ENCODE measurements around the gene VTI1A.

- no peak for TF ChIP-seq NR2F6 (CRISPR knock-in tag; IDR thresholded peaks at IDR 0.05)
- TF ChIP-seq KDM4B (IDR thresholded peaks at IDR 0.05; ENCODE audit: borderline replicate concordance in 2 of 2, low read depth in 1 of 2), result no peak
- no peak for TF ChIP-seq TEAD1 (CRISPR knock-in tag; IDR thresholded peaks at IDR 0.05)
- TF ChIP-seq ZNF384 (IDR thresholded peaks at IDR 0.05; ENCODE audit: low read depth, low read length), result no peak
- no peak for TF ChIP-seq MAX (CRISPR knock-in tag; IDR thresholded peaks at IDR 0.05)
- TF ChIP-seq AFF4 (CRISPR knock-in tag; IDR thresholded peaks at IDR 0.05), result no peak
Measured at GRCh38 chr10:112498806-112499205, 51.8 kb downstream of the VTI1A start.

Measured in K562 (cell line).